ENCODE data around the gene LSM5. TPM values are rescaled to one million over a fixed set of nuclear protein-coding genes. Genes with fewer than 3 reads are reported as not detected.

Gene LSM5
- total and polyA plus RNA-seq, 2 of the 4 experiments (the other 2 are of a cell fraction): 5.0 to 26.5 TPM

DNA sequence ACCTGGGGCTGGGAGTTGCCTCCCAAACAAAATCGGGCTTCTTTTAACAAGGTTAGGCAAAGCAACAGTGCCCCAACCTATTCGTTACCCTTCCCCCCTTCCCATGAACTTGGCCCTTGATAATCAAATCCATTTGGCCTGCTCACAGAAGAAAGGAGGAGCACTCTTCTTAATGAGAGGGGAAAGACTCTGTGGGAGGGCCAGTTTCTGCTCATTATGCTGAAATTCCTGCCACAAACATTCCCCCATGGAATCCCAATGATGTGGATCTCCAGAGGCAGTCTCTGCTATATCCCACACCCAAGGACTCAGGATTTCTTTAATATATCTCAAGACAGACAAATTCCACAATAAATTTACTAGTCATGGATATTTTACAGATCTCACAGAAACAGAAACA is 43.0 kb downstream of the LSM5 start:
- dilution Hi-C loops (cut with HindIII; ENCODE audit: low sequenced_read_pairs, unreplicated experiment): no loop called here
- WGBS, 2 experiments (ENCODE audit: extremely low coverage in 2 of 2, insufficient read length in 1 of 2): no CpG with 5 or more reads among the region's 2 CpGs
- intact Hi-C loops (cut with micrococcal nuclease): loop anchor here (10.0 kb wide), 1 partner anchor 1002 kb away; no protein-coding TSS in a partner anchor
- no peak for DNase-seq
- Histone ChIP-seq H3K27ac (ENCODE audit: insufficient read depth, low read length) (no peak overlapping the region), H2AFZ (replicated peaks; ENCODE audit: low read length, poor library complexity) (no peak overlapping the region), H4K91ac (ENCODE audit: insufficient read depth, low read depth, low read length) (no peak overlapping the region), H3K9me3 (ENCODE audit: control insufficient read depth, insufficient read depth, low read length) (no peaks in the 10 kb centered on the region), H3K23ac (ENCODE audit: low read depth, low read length) (no peak overlapping the region), H3K56ac (ENCODE audit: extremely low read depth, insufficient read depth, low read length) (no peak overlapping the region), H2BK20ac (ENCODE audit: low read depth, low read length) (no peak overlapping the region), H3K36me3 (ENCODE audit: control insufficient read depth, insufficient read depth, low read length) (no peaks in the 10 kb centered on the region), H2BK15ac (ENCODE audit: low read depth, low read length) (no peak overlapping the region), H3K4me3 (ENCODE audit: insufficient read depth, low read depth, low read length) (no peak overlapping the region), H3K14ac (replicated peaks; ENCODE audit: low read depth, low read length) (no peak overlapping the region), H4K20me1 (ENCODE audit: insufficient read depth, low read length) (no peaks in the 10 kb centered on the region), H3K9me1 (ENCODE audit: insufficient read depth, low read length) (no peaks in the 10 kb centered on the region), H2AK9ac (replicated peaks; ENCODE audit: low read depth, low read length, poor library complexity) (no peak overlapping the region), H3K4ac (ENCODE audit: low read depth, low read length) (no peak overlapping the region), H3K18ac (ENCODE audit: low read depth, low read length) (no peak overlapping the region), H3K4me1 (ENCODE audit: control insufficient read depth, insufficient read depth, low read length) (no peaks in the 10 kb centered on the region), H3K9ac (ENCODE audit: low read depth, low read length) (no peak overlapping the region), H3K27me3 (ENCODE audit: control insufficient read depth, insufficient read depth, low read length) (no peaks in the 10 kb centered on the region), H3K79me1 (ENCODE audit: low read depth in 1 of 2, low read length in 2 of 2) (no peaks in the 10 kb centered on the region), H2BK5ac (ENCODE audit: low read depth, low read length, poor library complexity, severe bottlenecking) (no peak overlapping the region), H2BK120ac (ENCODE audit: low read depth, low read length) (no peak overlapping the region), H2AK5ac (ENCODE audit: low read depth, low read length) (no peak overlapping the region), H4K5ac (ENCODE audit: low read depth, low read length) (no peak overlapping the region), H4K8ac (ENCODE audit: low read depth in 2 of 2, low read length in 2 of 2) (no peak overlapping the region), H3K4me2 (ENCODE audit: low read depth, low read length) (no peak overlapping the region)
- ATAC-seq (ENCODE audit: low read depth): no peak
- BruUV-seq (replicated peaks): no TSS peak
- in situ Hi-C loops (cut with MboI; ENCODE audit: low sequenced_read_pairs): no loop called here
- TF ChIP-seq BHLHE40 (IDR thresholded peaks at IDR 0.05; ENCODE audit: low read depth, low read length): no peak
- no peak for TF ChIP-seq MAZ (IDR thresholded peaks at IDR 0.05; ENCODE audit: borderline replicate concordance, low read depth, low read length)
- no peak for TF ChIP-seq NFE2L2 (IDR thresholded peaks at IDR 0.05; ENCODE audit: low read depth, low read length)
- no peak for TF ChIP-seq SMC3 (IDR thresholded peaks at IDR 0.05; ENCODE audit: low read depth, low read length)
- TF ChIP-seq FOS (IDR thresholded peaks at IDR 0.05; ENCODE audit: low read depth, low read length): no peak
- no peak for TF ChIP-seq CHD1 (IDR thresholded peaks at IDR 0.05; ENCODE audit: low read depth, low read length)
- TF ChIP-seq MXI1 (IDR thresholded peaks at IDR 0.05; ENCODE audit: borderline replicate concordance, low read depth, low read length): no peak
- TF ChIP-seq MAFK (IDR thresholded peaks at IDR 0.05; ENCODE audit: low read depth, low read length): no peak
- no peak for TF ChIP-seq RAD21 (IDR thresholded peaks at IDR 0.05; ENCODE audit: low read length)
- no peak for TF ChIP-seq RCOR1 (IDR thresholded peaks at IDR 0.05; ENCODE audit: insufficient replicate concordance, low read length)
- TF ChIP-seq RFX5 (IDR thresholded peaks at IDR 0.05; ENCODE audit: low read depth, low read length): no peak
- no peak for TF ChIP-seq USF2 (IDR thresholded peaks at IDR 0.05; ENCODE audit: low read depth, low read length)
- TF ChIP-seq CEBPB (IDR thresholded peaks at IDR 0.05; ENCODE audit: low read depth, low read length): no peak
- ChIA-PET CTCF (interaction anchor here (1.1 kb wide), 1 partner anchor 236 kb away, joined by 3 read pairs; no protein-coding TSS in a partner anchor), POLR2A (ENCODE audit: unreplicated experiment) (no interaction called here)
